ENCODE measurements around the gene MEGF6. TPM values are rescaled to one million over a fixed set of nuclear protein-coding genes. Genes with fewer than 3 reads are reported as not detected.

The MEGF6 gene
- total and polyA plus RNA-seq, 2 donors, result 14.5 to 23.5 TPM

GRCh38 chr1:3473381-3473844 lies 137.9 kb downstream of the MEGF6 start:
- H3K36me3 ChIP-seq (ENCODE audit: insufficient read depth), result no peaks in the 10 kb centered on the region
- no peak overlapping the region for H3K4me3 ChIP-seq (ENCODE audit: low read depth, low read length)
- DNase-seq (ENCODE audit: extremely low spot score), result no peak
- H3K4me1 ChIP-seq (ENCODE audit: insufficient read depth), result no peaks in the 10 kb centered on the region
- no peak overlapping the region for H3K27ac ChIP-seq (ENCODE audit: low read depth)
- 45% methylated on average over 20 of the region's 20 CpGs for WGBS

GRCh38 chr1:3472906-3473305 lies 138.4 kb downstream of the MEGF6 start:
- 85% methylated on average over 17 of the region's 17 CpGs for WGBS
- Histone ChIP-seq H3K36me3 (ENCODE audit: insufficient read depth) (no peaks in the 10 kb centered on the region), H3K4me1 (ENCODE audit: insufficient read depth) (no peaks in the 10 kb centered on the region), H3K4me3 (ENCODE audit: low read depth, low read length) (no peak overlapping the region), H3K27ac (ENCODE audit: low read depth) (no peak overlapping the region)
- DNase-seq (ENCODE audit: extremely low spot score), result no peak

DNA sequence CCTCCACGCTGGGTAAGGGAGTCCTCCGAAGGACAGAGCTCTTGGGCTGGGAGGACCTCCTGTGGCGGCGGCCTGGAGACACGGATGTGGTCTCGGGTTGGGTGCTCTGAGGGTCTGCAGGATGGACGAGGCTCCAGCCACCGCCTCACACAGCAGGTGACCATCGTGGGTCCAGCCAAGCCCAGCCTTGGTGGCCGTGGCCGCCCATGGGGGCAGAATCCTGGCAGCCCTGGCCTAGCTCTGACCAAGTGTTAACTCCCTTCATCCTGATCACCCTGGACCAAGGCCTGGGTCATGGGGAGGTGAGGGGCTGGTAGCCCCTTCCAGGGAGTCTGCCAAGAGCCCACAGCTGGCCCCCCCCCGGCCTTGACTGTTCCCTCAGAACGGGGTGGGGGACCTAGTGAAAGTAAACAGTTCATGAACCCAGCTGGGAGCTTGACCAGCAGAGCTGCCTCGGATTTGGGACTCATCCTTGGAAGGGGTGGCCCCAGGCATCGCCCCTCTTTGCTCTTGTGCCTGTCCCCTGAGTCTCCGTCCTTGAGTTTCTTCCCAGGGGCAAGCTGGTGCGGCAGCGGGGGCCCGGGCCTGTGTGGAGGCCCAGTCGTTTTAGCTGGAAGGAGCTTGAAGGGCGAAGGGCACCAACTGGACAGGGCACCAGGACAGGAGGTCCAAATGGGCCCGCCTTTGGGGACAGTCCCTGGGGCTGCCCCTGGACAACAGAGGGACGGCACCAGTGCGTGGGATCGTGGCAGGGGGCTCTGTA lies 139.0 kb downstream of the MEGF6 start:
- no peak for DNase-seq (ENCODE audit: extremely low spot score)
- Histone ChIP-seq H3K4me3 (ENCODE audit: low read depth, low read length) (no peak overlapping the region), H3K4me1 (ENCODE audit: insufficient read depth) (no peaks in the 10 kb centered on the region), H3K36me3 (ENCODE audit: insufficient read depth) (no peaks in the 10 kb centered on the region), H3K27ac (ENCODE audit: low read depth) (no peak overlapping the region)
- WGBS, result 74% methylated on average over 25 of the region's 25 CpGs

DNA sequence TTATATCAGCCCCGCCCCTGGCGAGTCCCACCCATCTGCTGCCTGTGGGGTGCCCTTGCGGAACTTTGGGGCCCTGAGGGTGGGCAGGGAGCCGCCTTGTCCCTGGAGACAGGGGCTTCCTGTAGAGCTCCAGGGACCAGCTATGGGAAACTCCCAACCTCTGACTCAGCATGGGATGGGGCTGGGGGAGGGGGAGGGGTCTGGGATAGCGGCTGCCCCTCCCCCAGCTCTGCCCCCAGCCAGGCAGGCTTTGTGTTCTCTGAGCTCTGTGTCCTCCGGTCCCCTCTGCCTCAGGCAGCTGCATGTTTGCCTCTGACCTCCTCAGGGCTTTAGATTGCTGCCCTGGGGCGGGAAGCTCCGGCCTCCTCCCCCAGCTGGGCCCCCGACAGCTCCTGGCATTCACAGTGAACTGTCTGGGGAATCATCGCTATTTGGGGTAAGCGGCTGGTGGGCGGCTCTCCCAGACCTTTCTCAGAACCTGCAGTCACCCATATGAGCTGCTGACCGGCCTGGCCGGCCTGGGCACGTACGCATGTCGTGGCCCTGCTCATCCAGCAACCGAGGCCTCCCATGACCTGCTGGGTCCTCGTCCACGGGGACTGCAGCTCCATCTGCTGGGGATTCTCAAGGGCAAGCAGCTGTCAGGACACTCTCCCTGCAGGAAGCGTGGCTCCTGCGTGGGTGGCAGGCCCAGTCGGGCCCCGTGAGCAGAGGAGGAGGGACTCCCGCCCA lies 139.8 kb downstream of the MEGF6 start:
- Histone ChIP-seq H3K4me3 (ENCODE audit: low read depth, low read length) (no peak overlapping the region), H3K27ac (ENCODE audit: low read depth) (no peak overlapping the region), H3K36me3 (ENCODE audit: insufficient read depth) (no peaks in the 10 kb centered on the region), H3K4me1 (ENCODE audit: insufficient read depth) (no peaks in the 10 kb centered on the region)
- WGBS, result 29% methylated on average over 25 of the region's 25 CpGs
- no peak for DNase-seq (ENCODE audit: extremely low spot score)

DNA sequence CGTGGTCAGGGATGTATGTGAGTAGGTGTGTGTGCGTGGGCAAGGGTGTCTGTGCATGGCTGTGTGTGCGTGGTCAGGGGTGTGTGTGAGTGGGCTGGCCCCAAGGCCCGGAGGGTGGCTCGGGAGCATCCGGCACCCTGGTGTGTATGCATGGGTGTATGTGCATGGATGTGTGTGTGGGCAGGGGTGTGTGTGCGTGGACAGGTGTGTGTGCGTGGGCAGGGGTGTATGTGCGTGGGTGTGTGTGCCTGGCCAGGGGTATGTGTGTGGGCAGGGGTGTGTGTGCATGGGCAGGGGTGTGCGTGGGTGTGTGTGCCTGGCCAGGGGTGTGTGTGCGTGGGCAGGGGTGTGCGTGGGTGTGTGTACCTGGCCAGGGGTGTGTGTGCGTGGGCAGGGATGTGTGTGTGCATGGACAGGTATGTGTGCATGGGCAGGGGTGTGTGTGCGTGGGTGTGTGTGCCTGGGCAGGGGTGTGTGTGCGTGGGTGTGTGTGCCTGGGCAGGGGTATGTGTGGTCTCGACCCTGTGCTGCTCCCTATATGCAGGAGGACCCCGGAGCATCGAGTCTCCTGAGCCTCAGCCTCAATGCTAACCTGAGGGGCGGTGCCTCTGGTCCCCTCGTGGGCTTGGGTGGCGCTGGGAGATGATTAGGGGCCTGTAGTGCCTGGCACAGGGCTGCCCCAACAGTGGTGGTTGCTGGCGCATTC lies 140.5 kb downstream of the MEGF6 start:
- H3K4me1 ChIP-seq (ENCODE audit: insufficient read depth), result no peaks in the 10 kb centered on the region
- no peaks in the 10 kb centered on the region for H3K36me3 ChIP-seq (ENCODE audit: insufficient read depth)
- DNase-seq (ENCODE audit: extremely low spot score), result no peak
- no peak overlapping the region for H3K4me3 ChIP-seq (ENCODE audit: low read depth, low read length)
- H3K27ac ChIP-seq (ENCODE audit: low read depth), result no peak overlapping the region
- WGBS, result 85% methylated on average over 22 of the region's 22 CpGs

- no peak for DNase-seq (ENCODE audit: extremely low spot score)
- Histone ChIP-seq H3K27ac (ENCODE audit: low read depth) (no peak overlapping the region), H3K4me1 (ENCODE audit: insufficient read depth) (no peaks in the 10 kb centered on the region), H3K36me3 (ENCODE audit: insufficient read depth) (no peaks in the 10 kb centered on the region), H3K4me3 (ENCODE audit: low read depth, low read length) (no peak overlapping the region)
- WGBS, result 91% methylated on average over 17 of the region's 17 CpGs
Measured at GRCh38 chr1:3469849-3470649, 141.3 kb downstream of the MEGF6 start.

GRCh38 chr1:3469104-3469848 lies 142.0 kb downstream of the MEGF6 start:
- WGBS, result 93% methylated on average over 31 of the region's 31 CpGs
- no peak for DNase-seq (ENCODE audit: extremely low spot score)
- Histone ChIP-seq H3K27ac (ENCODE audit: low read depth) (no peak overlapping the region), H3K4me1 (ENCODE audit: insufficient read depth) (no peaks in the 10 kb centered on the region), H3K4me3 (ENCODE audit: low read depth, low read length) (no peak overlapping the region), H3K36me3 (ENCODE audit: insufficient read depth) (no peaks in the 10 kb centered on the region)

DNA sequence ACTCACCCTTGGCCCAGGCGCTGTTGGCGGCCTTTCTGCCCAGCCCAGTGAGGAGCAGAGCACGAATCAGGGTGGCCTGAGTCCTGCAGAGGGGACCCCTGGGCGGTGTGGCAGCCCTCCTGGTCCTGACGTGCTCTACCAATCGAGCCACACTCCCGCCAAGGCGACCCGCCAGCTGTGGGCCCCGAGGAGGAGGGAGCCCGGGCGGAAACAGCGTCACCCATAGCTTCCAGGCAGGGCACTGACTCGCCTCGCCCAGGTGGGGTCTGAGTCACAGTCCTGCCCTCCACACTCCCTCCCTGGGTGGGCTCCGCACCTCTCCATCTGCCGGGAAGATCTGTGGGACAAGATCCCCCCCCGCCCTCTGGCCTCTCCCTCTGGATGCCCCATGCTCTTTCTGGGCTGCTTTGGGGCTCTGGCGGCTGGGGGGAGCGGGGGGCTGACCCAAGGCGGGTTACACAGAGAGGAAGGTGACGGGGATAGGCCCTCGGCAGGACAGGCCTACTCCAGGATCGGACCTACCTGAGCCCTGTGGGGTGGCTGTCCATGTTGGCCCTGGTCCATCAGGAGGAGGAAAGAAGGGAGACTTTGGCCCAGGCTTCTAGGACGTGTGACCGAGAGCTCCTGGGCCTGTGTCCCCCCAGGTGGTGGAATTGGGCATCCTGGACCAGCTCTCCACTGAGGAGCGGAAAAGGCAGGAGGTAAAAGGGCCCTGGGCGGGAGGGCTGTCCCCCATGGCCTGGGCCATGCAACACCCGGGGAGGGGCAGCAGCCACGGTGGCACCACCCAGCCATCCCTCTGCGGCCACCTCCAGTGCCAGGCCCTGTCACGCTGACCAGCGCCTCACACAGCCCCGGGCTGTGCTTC lies 142.8 kb downstream of the MEGF6 start:
- H3K4me1 ChIP-seq (ENCODE audit: insufficient read depth), result no peaks in the 10 kb centered on the region
- no peak overlapping the region for H3K4me3 ChIP-seq (ENCODE audit: low read depth, low read length)
- 85% methylated on average over 34 of the region's 34 CpGs for WGBS
- no peak overlapping the region for H3K27ac ChIP-seq (ENCODE audit: low read depth)
- no peaks in the 10 kb centered on the region for H3K36me3 ChIP-seq (ENCODE audit: insufficient read depth)
- DNase-seq (ENCODE audit: extremely low spot score), result no peak

DNA sequence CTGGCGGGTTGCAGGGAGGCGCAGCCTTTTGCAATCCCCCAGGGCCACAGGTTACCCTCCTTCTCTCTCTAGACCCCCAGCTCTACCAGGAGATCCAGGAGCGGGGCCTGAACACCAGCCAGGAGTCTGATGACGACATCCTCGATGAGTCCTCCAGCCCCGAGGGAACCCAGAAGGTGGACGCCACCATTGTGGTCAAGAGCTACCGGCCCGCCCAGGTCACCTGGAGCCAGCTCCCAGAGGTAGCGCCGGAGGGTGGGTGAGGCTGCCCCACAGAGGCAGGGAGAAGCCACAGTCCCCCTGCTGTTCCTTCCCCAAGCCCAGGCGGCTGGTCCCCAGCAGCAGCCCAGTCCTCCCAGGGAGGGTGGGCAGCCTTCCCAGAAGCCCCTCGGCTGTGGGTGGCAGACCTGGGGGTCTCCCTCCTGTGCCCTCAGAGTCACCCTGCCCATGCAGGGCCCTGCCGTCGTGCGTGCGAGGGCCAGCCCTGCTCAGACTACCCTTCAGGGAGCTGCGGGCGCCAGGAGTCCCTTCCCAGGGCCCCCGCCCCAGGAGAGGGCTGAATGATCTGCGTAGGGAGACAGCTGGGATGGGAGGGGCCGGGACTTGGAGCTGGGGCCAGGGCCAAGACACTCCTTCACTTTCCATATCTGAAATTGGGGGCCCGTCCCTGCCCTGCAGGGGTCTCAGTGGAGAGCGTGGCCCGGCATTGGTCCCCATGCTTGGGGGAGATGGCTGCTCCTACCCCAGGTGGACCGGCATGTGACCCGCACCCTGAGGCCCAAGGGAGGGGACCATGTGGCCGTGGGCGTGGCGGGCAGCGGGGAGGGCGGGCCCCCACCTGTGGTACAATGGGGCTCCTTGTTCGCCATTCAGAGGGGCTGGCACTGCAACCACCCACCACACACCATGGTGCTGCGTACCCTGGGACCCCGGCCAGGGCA lies 143.9 kb downstream of the MEGF6 start:
- H3K27ac ChIP-seq (ENCODE audit: low read depth), result no peak overlapping the region
- no peak for DNase-seq (ENCODE audit: extremely low spot score)

DNA sequence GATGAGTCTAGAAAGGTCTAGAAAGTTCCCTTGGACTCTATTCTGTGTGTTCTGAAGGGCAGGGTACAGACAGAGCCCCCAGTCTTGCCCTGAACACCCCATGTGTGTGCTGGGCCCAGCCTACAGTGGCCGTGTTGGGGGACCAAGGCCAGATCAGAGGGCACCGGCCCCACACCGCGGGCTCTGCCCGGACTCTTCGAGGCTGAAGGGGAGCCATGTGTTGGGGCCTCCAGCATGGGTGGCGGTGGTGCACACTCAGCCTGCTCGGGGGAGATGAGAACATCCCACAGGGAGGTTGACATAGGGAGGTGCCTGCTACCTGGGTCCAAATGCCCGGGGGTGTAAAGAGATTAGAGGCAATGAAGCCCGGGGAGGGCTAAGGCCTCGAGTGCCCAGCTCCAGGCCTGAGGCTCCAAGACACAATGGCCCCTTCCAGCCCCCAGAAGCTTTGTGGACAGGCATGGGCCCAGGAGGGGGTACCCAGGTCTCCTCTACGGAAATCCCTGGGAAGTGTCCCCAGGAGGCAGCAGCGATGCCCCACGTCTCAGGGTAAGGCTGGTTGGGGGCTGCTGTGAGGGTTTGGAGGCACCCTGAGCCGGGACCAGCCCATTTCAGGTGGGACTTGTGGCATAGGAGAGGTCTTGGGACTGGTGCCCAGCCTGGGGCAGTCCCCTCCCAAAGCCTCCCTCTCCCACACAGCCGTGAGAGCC lies 144.8 kb downstream of the MEGF6 start:
- Histone ChIP-seq H3K27ac (ENCODE audit: low read depth) (no peak overlapping the region), H3K4me1 (ENCODE audit: insufficient read depth) (no peaks in the 10 kb centered on the region), H3K36me3 (ENCODE audit: insufficient read depth) (no peaks in the 10 kb centered on the region), H3K4me3 (ENCODE audit: low read depth, low read length) (no peak overlapping the region)
- no peak for DNase-seq (ENCODE audit: extremely low spot score)
- WGBS, result 88% methylated on average over 16 of the region's 16 CpGs

More for the DNA sequence above, 143.9 kb downstream of the MEGF6 start:
- H3K4me1 ChIP-seq (ENCODE audit: insufficient read depth), result no peaks in the 10 kb centered on the region
- 72% methylated on average over 35 of the region's 35 CpGs for WGBS
- H3K4me3 ChIP-seq (ENCODE audit: low read depth, low read length), result no peak overlapping the region
- no peaks in the 10 kb centered on the region for H3K36me3 ChIP-seq (ENCODE audit: insufficient read depth)

DNA sequence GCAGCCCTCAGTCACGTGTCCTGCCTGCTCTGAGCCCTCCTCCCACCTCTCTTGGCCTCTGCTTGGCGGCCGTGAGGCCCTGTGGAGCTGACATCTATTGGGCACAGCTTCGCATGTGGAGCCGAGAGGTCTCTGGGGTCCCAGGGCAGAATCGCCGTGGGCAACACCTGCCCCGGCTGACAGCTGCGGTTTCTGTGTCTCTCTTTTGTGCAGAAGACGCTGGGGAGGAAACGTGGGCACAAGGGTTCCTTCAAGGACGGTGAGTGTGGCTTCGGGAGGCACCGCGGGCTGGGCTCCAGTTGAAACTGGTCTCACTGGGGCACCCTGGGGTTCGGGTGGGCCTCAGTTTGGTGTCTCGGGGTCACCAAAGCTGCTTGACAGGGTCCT lies 145.4 kb downstream of the MEGF6 start:
- no peak for DNase-seq (ENCODE audit: extremely low spot score)
- WGBS, result 83% methylated on average over 17 of the region's 17 CpGs
- Histone ChIP-seq H3K36me3 (ENCODE audit: insufficient read depth) (no peaks in the 10 kb centered on the region), H3K27ac (ENCODE audit: low read depth) (no peak overlapping the region), H3K4me3 (ENCODE audit: low read depth, low read length) (no peak overlapping the region), H3K4me1 (ENCODE audit: insufficient read depth) (no peaks in the 10 kb centered on the region)
